Natural killer cell (primary cell): Measurements from ENCODE around the gene ZNF277. TPM values are rescaled to one million over a fixed set of nuclear protein-coding genes. Genes with fewer than 3 reads are reported as not detected.

Source experiments
- ATAC-seq, 3 donors: fragments of 150-1000 bp in 2 of 3; fragments of 200-7000 bp in 1 of 3; cut with Tn5 transposase; 1 replicate in 1 of 3; 2 replicates in 2 of 3; pipeline ENCODE4 v1.10.0; 2021; ENCODE audit warnings: mild to moderate bottlenecking in 2 of 3, moderate library complexity in 2 of 3
- DNase-seq, 2 donors: peaks; one replicate each; pipeline versions ENCODE4 v3.0.0 to v3.0.0-alpha.2; 2013 to 2021; ENCODE audit warnings: mixed read lengths in 1 of 2
- H3K27ac ChIP-seq: one replicate; pipeline ENCODE4 v1.5.1; 2013; ENCODE audit warnings: mild to moderate bottlenecking, low read length
- H3K27me3 ChIP-seq: one replicate; pipeline ENCODE4 v1.6.1; 2013; ENCODE audit warnings: low read length; ENCODE audit not compliant: control insufficient read depth, insufficient read depth
- H3K36me3 ChIP-seq: one replicate; pipeline ENCODE4 v1.6.1; 2013; ENCODE audit warnings: low read length; ENCODE audit not compliant: control insufficient read depth, insufficient read depth
- H3K4me1 ChIP-seq: one replicate; pipeline ENCODE4 v1.6.1; 2013; ENCODE audit warnings: low read length; ENCODE audit not compliant: control insufficient read depth, insufficient read depth
- H3K4me3 ChIP-seq: one replicate; pipeline ENCODE4 v1.5.1; 2013; ENCODE audit warnings: low read length
- H3K9me3 ChIP-seq: one replicate; pipeline ENCODE4 v1.6.1; 2013; ENCODE audit warnings: low read length; ENCODE audit not compliant: control insufficient read depth, insufficient read depth
- H3K27ac Mint-ChIP-seq, 2 donors: one replicate each; pipeline ENCODE4 v1.8.0; 2022; ENCODE audit warnings: mild to moderate bottlenecking in 2 of 2, mixed read lengths in 2 of 2, moderate library complexity in 1 of 2
- H3K27me3 Mint-ChIP-seq, 2 donors: one replicate each; pipeline ENCODE4 v1.8.0; 2022; ENCODE audit warnings: low read depth in 2 of 2, mixed read lengths in 2 of 2
- H3K36me3 Mint-ChIP-seq: one replicate; pipeline ENCODE4 v1.8.0; 2022; ENCODE audit warnings: mixed read lengths
- H3K4me1 Mint-ChIP-seq, 2 donors: one replicate each; pipeline ENCODE4 v1.8.0; 2022; ENCODE audit warnings: mixed read lengths in 2 of 2
- H3K4me3 Mint-ChIP-seq: one replicate; pipeline ENCODE4 v1.8.0; 2022; ENCODE audit warnings: mild to moderate bottlenecking, moderate library complexity, mixed read lengths
- H3K9me3 Mint-ChIP-seq, 2 donors: one replicate each; pipeline ENCODE4 v1.8.0; 2022; ENCODE audit warnings: mixed read lengths in 2 of 2
- CTCF ChIP-seq: fragments of 200-600 bp; IDR thresholded peaks from one replicate; pipeline ENCODE4 v1.8.0; 2022; ENCODE audit warnings: antibody characterized with exemption
- WGBS: methylation state at CpG from one replicate; pipeline ENCODE4 v1.1.7; 2013; ENCODE audit warnings: missing lambda C conversion rate; ENCODE audit not compliant: insufficient coverage; 5-methylcytosine and 5-hydroxymethylcytosine counted together
- intact Hi-C: fragments of 100-400 bp; cut with micrococcal nuclease; formaldehyde crosslinking; loops from one replicate; pipeline ENCODE4 v1.14.2; 2022
- total RNA-seq, 4 donors: library from RNA; stranded (reverse); fragments of 120-200 nt in 1 of 4; gene quantifications; one replicate each; pipeline versions ENCODE4 v1.2.3 to v1.2.4, GENCODE V29; 2013 to 2022

Gene ZNF277
- total RNA-seq, 3 donors from 2014 or later (not counting 1 experiment from before 2014, with no cell fraction given) = 13.0 to 20.8 (median 16.7) TPM

- H3K27me3 Mint-ChIP-seq = peaks cover 12 to 59% of the 10 kb centered on the region in 2 donors
- no peaks in the 10 kb centered on the region for H3K4me1 Mint-ChIP-seq
- no peak for TF ChIP-seq CTCF
- Histone ChIP-seq H3K27ac (no peak overlapping the region), H3K36me3 (no peaks in the 10 kb centered on the region), H3K4me1 (no peaks in the 10 kb centered on the region), H3K27me3 (no peaks in the 10 kb centered on the region), H3K9me3 (no peaks in the 10 kb centered on the region), H3K4me3 (no peak overlapping the region)
- intact Hi-C loops = no loop called here
- DNase-seq (no peak), ATAC-seq (no peak)
- no peak overlapping the region for H3K4me3 Mint-ChIP-seq
- WGBS = 92% methylated on average over 4 of the region's 5 CpGs
- H3K9me3 Mint-ChIP-seq = peaks cover 0 to 3% of the 10 kb centered on the region in 2 donors
- no peaks in the 10 kb centered on the region for H3K36me3 Mint-ChIP-seq
- no peak overlapping the region for H3K27ac Mint-ChIP-seq
Measured at GRCh38 chr7:112189691-112190090, 16.8 kb upstream of the ZNF277 start.

- H3K36me3 ChIP-seq = no peaks in the 10 kb centered on the region
- peaks cover 0 to 3% of the 10 kb centered on the region in 2 donors for H3K9me3 Mint-ChIP-seq
- WGBS = 71% methylated on average over 2 of the region's 2 CpGs
- H3K4me3 Mint-ChIP-seq = no peak overlapping the region
- no peaks in the 10 kb centered on the region for H3K4me1 ChIP-seq
- H3K27ac ChIP-seq = no peak overlapping the region
- no peaks in the 10 kb centered on the region for H3K36me3 Mint-ChIP-seq
- no peaks in the 10 kb centered on the region for H3K27me3 ChIP-seq
- TF ChIP-seq CTCF = no peak
- no peak overlapping the region for H3K4me3 ChIP-seq
- no peaks in the 10 kb centered on the region for H3K9me3 ChIP-seq
- ATAC-seq (no peak), DNase-seq (no peak)
- H3K4me1 Mint-ChIP-seq = no peaks in the 10 kb centered on the region
- H3K27ac Mint-ChIP-seq = no peak overlapping the region
- intact Hi-C loops = no loop called here
- peaks cover 12 to 55% of the 10 kb centered on the region in 2 donors for H3K27me3 Mint-ChIP-seq
Measured at GRCh38 chr7:112190120-112190519, 16.4 kb upstream of the ZNF277 start.

GRCh38 chr7:112192236-112193154, 14.0 kb upstream of the ZNF277 start:
- H3K27ac Mint-ChIP-seq = no peak overlapping the region
- Histone ChIP-seq H3K27me3 (no peaks in the 10 kb centered on the region), H3K4me1 (no peaks in the 10 kb centered on the region), H3K36me3 (no peaks in the 10 kb centered on the region), H3K4me3 (no peak overlapping the region), H3K27ac (no peak overlapping the region), H3K9me3 (no peaks in the 10 kb centered on the region)
- no peak for ATAC-seq
- H3K4me1 Mint-ChIP-seq = no peaks in the 10 kb centered on the region
- no peaks in the 10 kb centered on the region for H3K36me3 Mint-ChIP-seq
- intact Hi-C loops = no loop called here
- no peak for DNase-seq
- peaks cover 20 to 58% of the 10 kb centered on the region in 2 donors for H3K27me3 Mint-ChIP-seq
- no peak overlapping the region for H3K4me3 Mint-ChIP-seq
- H3K9me3 Mint-ChIP-seq = peaks cover 0 to 3% of the 10 kb centered on the region in 2 donors
- WGBS = 84% methylated on average over 3 of the region's 4 CpGs
- no peak for TF ChIP-seq CTCF
